Calu3 (cell line): Measurements from ENCODE around the gene CXCR2. TPM values are rescaled to one million over a fixed set of nuclear protein-coding genes. Genes with fewer than 3 reads are reported as not detected.

Experiments used
- BruUV-seq: library from RNA; stranded (reverse); fragments of 400-500 nt; replicated peaks from 2 replicates; lab custom pipeline; 2021; lab: Mats Ljungman, UMichigan
- CTCF ChIA-PET: fragments of 300-600 bp; sonication (Branson Sonifier 250); formaldehyde crosslinking; loops from one replicate; lab custom pipeline; 2022; ENCODE audit warnings: antibody characterized with exemption; lab: Charles Lee
- DNase-seq: peaks from one replicate; pipeline ENCODE4 v3.0.0; 2022
- H3K27ac Mint-ChIP-seq: one replicate; pipeline ENCODE4 v1.8.0; 2022; ENCODE audit warnings: mixed read lengths; ENCODE audit not compliant: unreplicated experiment
- H3K27me3 Mint-ChIP-seq: one replicate; pipeline ENCODE4 v1.8.0; 2022; ENCODE audit warnings: mixed read lengths; ENCODE audit not compliant: unreplicated experiment
- H3K36me3 Mint-ChIP-seq: one replicate; pipeline ENCODE4 v1.8.0; 2022; ENCODE audit warnings: mild to moderate bottlenecking, moderate library complexity, mixed read lengths; ENCODE audit not compliant: insufficient read depth, unreplicated experiment
- H3K4me1 Mint-ChIP-seq: one replicate; pipeline ENCODE4 v1.8.0; 2022; ENCODE audit warnings: mild to moderate bottlenecking, low read depth, mixed read lengths; ENCODE audit not compliant: unreplicated experiment
- H3K4me3 Mint-ChIP-seq: one replicate; pipeline ENCODE4 v1.8.0; 2022; ENCODE audit warnings: mild to moderate bottlenecking, low read depth, moderate library complexity, mixed read lengths; ENCODE audit not compliant: unreplicated experiment
- H3K9me3 Mint-ChIP-seq: one replicate; pipeline ENCODE4 v1.8.0; 2022; ENCODE audit warnings: low read depth, mixed read lengths; ENCODE audit not compliant: unreplicated experiment
- CTCF ChIP-seq: fragments of 200-600 bp; IDR thresholded peaks from one replicate; pipeline ENCODE4 v1.8.0; 2022; ENCODE audit warnings: antibody characterized with exemption; ENCODE audit not compliant: unreplicated experiment
- intact Hi-C: fragments of 100-400 bp; cut with micrococcal nuclease; formaldehyde crosslinking; loops from one replicate; pipeline ENCODE4 v1.10.0; 2022; ENCODE audit not compliant: unreplicated experiment
- total RNA-seq: library from RNA; stranded (reverse); gene quantifications from 2 replicates; pipeline ENCODE4 v1.2.3, GENCODE V29; 2022

Gene CXCR2
- total RNA-seq, 1 experiment from 2014 or later = not detected

GRCh38 chr2:218146056-218146455, 20.2 kb downstream of the CXCR2 start:
- DNase-seq = no peak
- no TSS peak for BruUV-seq
- Mint-ChIP-seq H3K36me3 (no peaks in the 10 kb centered on the region), H3K27ac (no peak overlapping the region), H3K27me3 (peaks cover 76% of the 10 kb centered on the region), H3K4me3 (no peak overlapping the region), H3K4me1 (no peaks in the 10 kb centered on the region), H3K9me3 (no peaks in the 10 kb centered on the region)
- TF ChIP-seq CTCF = no peak
- intact Hi-C loops = no loop called here
- CTCF ChIA-PET = interaction anchor here (0.6 kb wide), 1 partner anchor 1874 kb away, joined by 3 read pairs; no protein-coding TSS in a partner anchor

GRCh38 chr2:218149098-218149497, 23.3 kb downstream of the CXCR2 start:
- BruUV-seq = no TSS peak

GRCh38 chr2:218149848-218150440, 24.1 kb downstream of the CXCR2 start:
- peaks cover 40% of the 10 kb centered on the region for H3K27me3 Mint-ChIP-seq
- BruUV-seq = no TSS peak
- H3K9me3 Mint-ChIP-seq = no peaks in the 10 kb centered on the region
- no peak for DNase-seq
- H3K27ac Mint-ChIP-seq = no peak overlapping the region
- no peak overlapping the region for H3K4me3 Mint-ChIP-seq
- no peaks in the 10 kb centered on the region for H3K36me3 Mint-ChIP-seq
- H3K4me1 Mint-ChIP-seq = peaks cover 9% of the 10 kb centered on the region
- intact Hi-C loops = no loop called here
- CTCF ChIA-PET = interaction anchor here (0.5 kb wide), 1 partner anchor 305 kb away, joined by 6 read pairs; no protein-coding TSS in a partner anchor
- TF ChIP-seq CTCF = no peak

More at GRCh38 chr2:218149098-218149497, 23.3 kb downstream of the CXCR2 start:
- Mint-ChIP-seq H3K9me3 (no peaks in the 10 kb centered on the region), H3K4me1 (peaks cover 9% of the 10 kb centered on the region), H3K27ac (no peak overlapping the region), H3K4me3 (no peak overlapping the region), H3K36me3 (no peaks in the 10 kb centered on the region), H3K27me3 (peaks cover 46% of the 10 kb centered on the region)
- no peak for TF ChIP-seq CTCF
- intact Hi-C loops = no loop called here
- CTCF ChIA-PET = no interaction called here
- DNase-seq = no peak

GRCh38 chr2:218152172-218152571, 26.3 kb downstream of the CXCR2 start:
- H3K4me3 Mint-ChIP-seq = no peak overlapping the region
- peaks cover 9% of the 10 kb centered on the region for H3K4me1 Mint-ChIP-seq
- no peaks in the 10 kb centered on the region for H3K9me3 Mint-ChIP-seq
- TF ChIP-seq CTCF = no peak
- no TSS peak for BruUV-seq
- peaks cover 26% of the 10 kb centered on the region for H3K27me3 Mint-ChIP-seq
- DNase-seq = no peak
- CTCF ChIA-PET = no interaction called here
- intact Hi-C loops = no loop called here
- no peak overlapping the region for H3K27ac Mint-ChIP-seq
- H3K36me3 Mint-ChIP-seq = no peaks in the 10 kb centered on the region
